A549 treated with AZD2906 at 1 μM for 4 hours (cell line): ENCODE data around the gene TMSB4Y. TPM values are rescaled to one million over a fixed set of nuclear protein-coding genes. Genes with fewer than 3 reads are reported as not detected.

ENCODE experiments used
- total RNA-seq: library from RNA; stranded (reverse); fragments of 200-300 nt; extraction: Qiagen RNA extraction; gene quantifications from 5 replicates; pipeline ENCODE4 v1.2.3, GENCODE V29; 2022

TMSB4Y gene
- total RNA-seq, result 0.71 to 1.2 TPM (median 1.0 TPM) in 5 replicates

DNA sequence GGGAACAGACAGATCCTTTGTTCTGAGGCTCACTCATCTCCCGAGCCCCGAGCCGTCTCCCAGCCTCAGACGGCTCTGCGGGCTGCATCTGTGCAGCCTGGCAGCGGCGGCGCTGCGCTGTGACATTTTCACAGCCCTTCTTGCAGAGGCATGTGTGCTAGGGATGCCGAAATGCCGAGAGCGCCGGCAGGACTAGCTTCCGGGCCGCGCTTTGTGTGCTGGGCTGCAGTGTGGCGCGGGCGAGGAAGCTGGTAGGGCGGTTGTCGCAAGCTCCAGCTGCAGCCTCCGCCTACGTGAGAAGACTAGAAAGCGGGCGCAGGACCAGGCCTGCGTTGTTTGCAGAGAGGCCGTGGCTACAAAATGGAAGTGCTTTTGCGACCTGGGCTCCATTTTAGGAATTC lies at the start of gene TMSB4Y:
TSS of gene TMSB4Y (plus strand) at position 332 of the 401 bp plus-strand sequence.

Other genes starting within 250 kb of the TMSB4Y start
- gene UTY, start 223.9 kb upstream of the TMSB4Y start, total RNA-seq, result 2.4 to 3.2 TPM (median 2.9 TPM) in 5 replicates